Neural crest cell (in vitro differentiated cells): ENCODE measurements around the gene ST7L. TPM values are rescaled to one million over a fixed set of nuclear protein-coding genes. Genes with fewer than 3 reads are reported as not detected.
"Not testable (repeated sequence)": the region's sequence is repeated elsewhere in the genome, so short reads cannot be mapped to it uniquely, and the experiment has no call there.

Experiments
- DNase-seq: peaks from one replicate; pipeline ENCODE4 v3.0.0; 2021; ENCODE audit warnings: low read depth, mixed read lengths, low spot score
- H3K27ac Mint-ChIP-seq: one replicate; pipeline ENCODE4 v1.8.0; 2021; ENCODE audit warnings: mild to moderate bottlenecking, mixed read lengths; ENCODE audit not compliant: unreplicated experiment
- H3K27me3 Mint-ChIP-seq: 2 replicates; pipeline ENCODE4 v1.8.0; 2021; ENCODE audit warnings: low read depth, mild to moderate bottlenecking, mixed read lengths
- H3K36me3 Mint-ChIP-seq: 2 replicates; pipeline ENCODE4 v1.8.0; 2021; ENCODE audit warnings: low read depth, mild to moderate bottlenecking, mixed read lengths
- H3K4me1 Mint-ChIP-seq: 2 replicates; pipeline ENCODE4 v1.8.0; 2021; ENCODE audit warnings: mixed read lengths
- H3K4me3 Mint-ChIP-seq: one replicate; pipeline ENCODE4 v1.8.0; 2021; ENCODE audit warnings: mild to moderate bottlenecking, mixed read lengths
- H3K9me3 Mint-ChIP-seq: 2 replicates; pipeline ENCODE4 v1.8.0; 2021; ENCODE audit warnings: mixed read lengths
- CTCF ChIP-seq: fragments of 200-600 bp; sonication (generic); conservative IDR thresholded peaks from 2 replicates; pipeline ENCODE4 v1.5.0; 2021; ENCODE audit warnings: antibody characterized with exemption, mild to moderate bottlenecking
- total RNA-seq: library from RNA; stranded (reverse); gene quantifications from 2 replicates; pipeline ENCODE4 v1.2.1, GENCODE V29; 2021

The ST7L gene
- total RNA-seq, 1 donor from 2014 or later, result 20.4 TPM

GRCh38 chr1:112625696-112626095 is 6.8 kb upstream of the ST7L start:
- H3K9me3 Mint-ChIP-seq, result no peaks in the 10 kb centered on the region
- H3K27ac Mint-ChIP-seq, result no peak overlapping the region
- no peak for TF ChIP-seq CTCF
- DNase-seq, result no peak
- H3K4me1 Mint-ChIP-seq, result peaks cover 11% of the 10 kb centered on the region
- H3K36me3 Mint-ChIP-seq, result no peaks in the 10 kb centered on the region
- no peak overlapping the region for H3K4me3 Mint-ChIP-seq
- no peaks in the 10 kb centered on the region for H3K27me3 Mint-ChIP-seq

- not testable (repeated sequence) for H3K9me3 Mint-ChIP-seq, DNase-seq, H3K27me3 Mint-ChIP-seq, H3K36me3 Mint-ChIP-seq, H3K27ac Mint-ChIP-seq, H3K4me3 Mint-ChIP-seq
- H3K4me1 Mint-ChIP-seq, result peaks cover 17% of the 10 kb centered on the region
Observed at GRCh38 chr1:112624493-112624892, 5.6 kb upstream of the ST7L start.

DNA sequence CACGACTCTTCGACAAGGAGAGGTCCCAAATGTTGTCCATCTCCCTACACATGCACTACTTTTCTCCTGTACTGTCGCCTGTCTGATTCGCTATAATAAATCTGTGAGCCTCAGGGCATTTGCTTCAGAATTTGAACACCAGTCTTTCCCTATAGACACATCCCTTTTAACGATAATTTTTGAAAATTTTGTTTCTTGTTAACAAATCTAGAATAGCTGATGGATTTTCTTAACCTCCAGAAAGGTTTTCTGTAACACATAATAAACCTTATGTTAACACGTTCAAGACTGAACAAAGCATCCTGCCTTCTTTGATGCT is 1.4 kb upstream of the ST7L start:
- Mint-ChIP-seq H3K27me3 (no peaks in the 10 kb centered on the region), H3K9me3 (no peaks in the 10 kb centered on the region), H3K4me1 (peaks cover 33% of the 10 kb centered on the region), H3K27ac (peak overlapping the region; percentile 99), H3K4me3 (peak overlapping the region; percentile 99), H3K36me3 (no peaks in the 10 kb centered on the region)
- DNase-seq, result no peak
- TF ChIP-seq CTCF, result no peak

- peak; percentile 79 for DNase-seq
- Mint-ChIP-seq H3K4me3 (peak within 1 kb of the TSS; percentile 99), H3K27ac (peak within 1 kb of the TSS; percentile 99), H3K36me3 (no peaks in the 10 kb centered on the region), H3K9me3 (no peaks in the 10 kb centered on the region), H3K27me3 (no peaks in the 10 kb centered on the region), H3K4me1 (peaks cover 33% of the 10 kb centered on the region)
- no peak for TF ChIP-seq CTCF
Observed at GRCh38 chr1:112619518-112620376, 806 bp upstream of the ST7L start, which contains the start of gene CAPZA1. Gene CAPZA1 (plus strand): TSS chr1:112619832. CDS start chr1:112619845, 13 bp downstream.

- peak overlapping the region; percentile 99 for H3K4me3 Mint-ChIP-seq
- H3K9me3 Mint-ChIP-seq, result no peaks in the 10 kb centered on the region
- DNase-seq, result no peak
Observed at GRCh38 chr1:112618114-112618720, 724 bp downstream of the ST7L start.

More at GRCh38 chr1:112618114-112618720, 724 bp downstream of the ST7L start:
- H3K27me3 Mint-ChIP-seq, result no peaks in the 10 kb centered on the region
- H3K27ac Mint-ChIP-seq, result peak overlapping the region; percentile 99
- no peaks in the 10 kb centered on the region for H3K36me3 Mint-ChIP-seq
- no peak for TF ChIP-seq CTCF
- peaks cover 32% of the 10 kb centered on the region for H3K4me1 Mint-ChIP-seq
